ENCODE measurements around the gene POLE3.

- TF ChIP-seq CTCF (IDR thresholded peaks at IDR 0.05), result no peak
- TF ChIP-seq EP300 (IDR thresholded peaks at IDR 0.05), result no peak
- TF ChIP-seq POLR2A (IDR thresholded peaks at IDR 0.05), result no peak
Observed at GRCh38 chr9:113373676-113374392, 36.6 kb downstream of the POLE3 start.

Data from sigmoid colon (tissue), 4 donors.